ENCODE data around the gene ZNF236.

DNA sequence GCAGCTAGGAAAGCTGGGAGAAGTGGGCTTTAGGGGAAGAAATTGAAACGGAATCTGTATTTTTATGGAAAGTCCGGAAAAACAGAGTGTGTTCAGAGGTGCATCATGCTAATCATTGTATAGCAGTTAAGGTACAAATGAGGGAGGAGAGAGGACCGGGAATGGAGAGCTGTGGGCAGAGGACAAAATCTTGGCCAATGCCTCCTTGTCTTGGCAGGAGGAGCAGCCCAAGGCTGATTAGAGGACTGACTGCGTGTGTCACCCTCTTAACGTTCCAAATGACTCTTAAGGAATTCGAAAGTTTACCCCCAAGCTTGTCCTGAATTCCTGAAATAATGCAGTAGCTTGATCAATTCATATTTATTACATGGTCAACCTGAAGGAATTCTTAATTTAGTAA, 81.0 kb downstream of the ZNF236 start:
- TF ChIP-seq, protein P1, sequence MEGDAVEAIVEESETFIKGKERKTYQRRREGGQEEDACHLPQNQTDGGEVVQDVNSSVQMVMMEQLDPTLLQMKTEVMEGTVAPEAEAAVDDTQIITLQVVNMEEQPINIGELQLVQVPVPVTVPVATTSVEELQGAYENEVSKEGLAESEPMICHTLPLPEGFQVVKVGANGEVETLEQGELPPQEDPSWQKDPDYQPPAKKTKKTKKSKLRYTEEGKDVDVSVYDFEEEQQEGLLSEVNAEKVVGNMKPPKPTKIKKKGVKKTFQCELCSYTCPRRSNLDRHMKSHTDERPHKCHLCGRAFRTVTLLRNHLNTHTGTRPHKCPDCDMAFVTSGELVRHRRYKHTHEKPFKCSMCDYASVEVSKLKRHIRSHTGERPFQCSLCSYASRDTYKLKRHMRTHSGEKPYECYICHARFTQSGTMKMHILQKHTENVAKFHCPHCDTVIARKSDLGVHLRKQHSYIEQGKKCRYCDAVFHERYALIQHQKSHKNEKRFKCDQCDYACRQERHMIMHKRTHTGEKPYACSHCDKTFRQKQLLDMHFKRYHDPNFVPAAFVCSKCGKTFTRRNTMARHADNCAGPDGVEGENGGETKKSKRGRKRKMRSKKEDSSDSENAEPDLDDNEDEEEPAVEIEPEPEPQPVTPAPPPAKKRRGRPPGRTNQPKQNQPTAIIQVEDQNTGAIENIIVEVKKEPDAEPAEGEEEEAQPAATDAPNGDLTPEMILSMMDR (IDR thresholded peaks at IDR 0.05): no peak
- no peak for TF ChIP-seq POLR2A (IDR thresholded peaks at IDR 0.05)
